Measurements from ENCODE around the gene LRP1B. TPM values are rescaled to one million over a fixed set of nuclear protein-coding genes. Genes with fewer than 3 reads are reported as not detected.
"Not testable (repeated sequence)": the region's sequence is repeated elsewhere in the genome, so short reads cannot be mapped to it uniquely, and the experiment has no call there.

The LRP1B gene
- total RNA-seq, 1 experiment from 2014 or later = 0.08 TPM

DNA sequence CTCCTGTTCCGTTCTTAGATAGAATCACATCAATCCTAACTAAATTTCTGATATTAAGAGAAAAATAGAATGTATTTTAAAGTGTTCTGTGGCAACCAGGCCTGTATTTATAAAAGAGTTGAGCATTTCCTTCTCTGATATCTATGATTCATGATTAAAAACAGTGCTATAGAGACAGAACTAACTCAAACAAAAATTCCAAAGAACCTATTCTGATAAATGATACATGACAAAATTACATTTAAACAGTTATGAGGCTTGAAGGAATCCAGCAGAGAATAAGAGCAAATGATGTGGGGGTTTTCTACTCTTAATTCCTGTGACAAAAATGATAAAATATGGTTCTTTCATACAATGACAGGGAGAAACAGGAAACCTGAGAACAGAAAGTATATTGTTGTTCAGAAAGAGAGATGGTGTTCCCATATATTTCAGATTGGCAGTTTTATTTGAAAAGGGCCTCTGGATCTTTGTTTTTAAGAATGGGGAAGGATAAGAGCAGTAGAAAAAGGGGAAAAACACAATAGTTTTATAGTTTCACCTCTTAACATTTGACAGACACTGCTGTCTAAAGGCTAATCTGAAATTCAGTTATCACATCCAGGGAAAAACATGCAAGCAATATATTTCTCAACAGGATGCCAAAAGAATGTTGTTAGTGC, 944.3 kb downstream of the LRP1B start:
- Histone ChIP-seq H3K9me3 (replicated peaks) (no peaks in the 10 kb centered on the region), H3K27me3 (replicated peaks) (no peaks in the 10 kb centered on the region), H3K36me3 (no peaks in the 10 kb centered on the region), H3K27ac (no peak overlapping the region), H3K4me3 (no peak overlapping the region), H3K4me1 (replicated peaks) (no peaks in the 10 kb centered on the region)
- DNase-seq (ENCODE audit: low read depth in 1 of 2, low spot score in 2 of 2) = no peak

DNA sequence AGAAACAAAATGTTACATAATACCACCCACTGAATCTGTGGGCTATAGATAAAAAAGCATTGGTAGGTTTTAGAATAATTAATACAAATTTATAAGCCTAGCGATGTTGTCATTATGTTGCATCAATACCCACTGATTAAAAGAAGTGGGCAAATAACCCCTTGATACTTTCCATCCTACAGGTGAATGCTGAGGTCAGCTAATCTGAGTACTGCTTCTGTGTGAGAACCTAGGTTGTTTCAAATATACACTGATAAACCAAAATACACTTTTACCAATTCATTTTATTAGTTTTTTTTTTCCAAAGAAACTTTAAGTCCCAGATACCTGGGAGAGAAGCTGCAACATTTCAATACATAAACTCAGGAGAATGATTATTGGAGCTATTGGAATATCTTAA, 948.6 kb downstream of the LRP1B start:
- no peak overlapping the region for H3K4me3 ChIP-seq
- H3K27ac ChIP-seq = no peak overlapping the region
- H3K27me3 ChIP-seq (replicated peaks) = no peaks in the 10 kb centered on the region
- no peaks in the 10 kb centered on the region for H3K9me3 ChIP-seq (replicated peaks)
- H3K36me3 ChIP-seq = no peaks in the 10 kb centered on the region
- no peaks in the 10 kb centered on the region for H3K4me1 ChIP-seq (replicated peaks)
- DNase-seq (ENCODE audit: low read depth in 1 of 2, low spot score in 2 of 2) = no peak

- not testable (repeated sequence) for H3K9me3 ChIP-seq (replicated peaks); H3K36me3 ChIP-seq; H3K4me1 ChIP-seq (replicated peaks); H3K27me3 ChIP-seq (replicated peaks); DNase-seq (ENCODE audit: low read depth in 1 of 2, low spot score in 2 of 2); H3K27ac ChIP-seq; H3K4me3 ChIP-seq
Measured at GRCh38 chr2:141169117-141169516, 961.7 kb downstream of the LRP1B start.

DNA sequence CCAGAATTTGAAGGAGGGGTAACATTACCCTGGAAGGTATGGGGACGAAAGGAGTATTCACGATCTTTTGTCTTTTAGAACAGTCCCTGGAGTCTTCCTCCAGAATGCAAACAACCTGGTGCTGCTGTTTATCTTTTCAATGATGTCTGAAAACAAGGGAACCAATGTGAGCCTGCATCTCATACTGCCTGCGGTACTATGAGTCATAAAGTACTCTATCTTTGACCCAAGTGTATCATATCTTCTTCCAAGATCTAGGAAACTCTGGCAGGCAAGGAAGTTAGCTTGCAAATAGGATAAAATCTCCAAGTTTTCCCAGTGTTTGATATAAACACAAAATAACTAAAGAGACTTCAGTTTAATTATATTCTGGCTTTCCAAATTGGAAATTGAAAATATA, 968.5 kb downstream of the LRP1B start:
- H3K36me3 ChIP-seq = no peaks in the 10 kb centered on the region
- H3K4me1 ChIP-seq (replicated peaks) = no peaks in the 10 kb centered on the region
- no peak overlapping the region for H3K4me3 ChIP-seq
- no peaks in the 10 kb centered on the region for H3K27me3 ChIP-seq (replicated peaks)
- DNase-seq (ENCODE audit: low read depth in 1 of 2, low spot score in 2 of 2) = no peak
- no peak overlapping the region for H3K27ac ChIP-seq
- no peaks in the 10 kb centered on the region for H3K9me3 ChIP-seq (replicated peaks)

DNA sequence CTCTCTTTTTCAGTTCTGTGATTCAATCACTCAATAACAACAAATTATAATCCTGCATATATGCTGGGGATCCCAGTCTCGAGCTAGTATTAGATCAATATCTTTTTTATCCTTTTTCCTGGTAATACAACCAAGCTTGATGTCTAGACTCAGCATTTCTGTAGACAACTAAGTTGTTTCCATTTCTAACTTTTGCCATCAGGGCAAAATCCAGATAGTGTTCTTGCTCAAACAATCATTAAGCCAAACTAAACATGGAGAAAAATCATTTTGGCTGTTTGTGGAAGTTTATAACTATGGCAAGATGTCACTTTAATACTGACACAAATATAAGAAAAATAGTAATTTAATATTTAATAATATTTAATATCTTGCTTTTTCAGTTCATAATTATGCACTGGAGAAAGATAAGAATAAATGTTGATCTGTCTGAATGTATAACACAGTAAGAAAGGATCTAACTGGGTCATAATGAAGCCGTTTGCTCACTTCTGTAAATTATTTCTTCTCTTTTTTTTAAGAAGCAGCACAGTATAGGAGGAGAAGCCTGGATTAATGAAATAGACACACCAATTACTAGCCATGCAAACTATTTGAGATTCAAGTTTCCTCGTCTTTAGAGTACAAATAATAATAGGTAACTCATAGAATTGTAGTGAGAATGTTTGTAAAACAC, 979.1 kb downstream of the LRP1B start:
- no peak for DNase-seq (ENCODE audit: low read depth in 1 of 2, low spot score in 2 of 2)
- H3K36me3 ChIP-seq = no peaks in the 10 kb centered on the region
- no peaks in the 10 kb centered on the region for H3K27me3 ChIP-seq (replicated peaks)
- H3K9me3 ChIP-seq (replicated peaks) = no peaks in the 10 kb centered on the region
- H3K27ac ChIP-seq = no peak overlapping the region
- no peaks in the 10 kb centered on the region for H3K4me1 ChIP-seq (replicated peaks)
- H3K4me3 ChIP-seq = no peak overlapping the region

DNA sequence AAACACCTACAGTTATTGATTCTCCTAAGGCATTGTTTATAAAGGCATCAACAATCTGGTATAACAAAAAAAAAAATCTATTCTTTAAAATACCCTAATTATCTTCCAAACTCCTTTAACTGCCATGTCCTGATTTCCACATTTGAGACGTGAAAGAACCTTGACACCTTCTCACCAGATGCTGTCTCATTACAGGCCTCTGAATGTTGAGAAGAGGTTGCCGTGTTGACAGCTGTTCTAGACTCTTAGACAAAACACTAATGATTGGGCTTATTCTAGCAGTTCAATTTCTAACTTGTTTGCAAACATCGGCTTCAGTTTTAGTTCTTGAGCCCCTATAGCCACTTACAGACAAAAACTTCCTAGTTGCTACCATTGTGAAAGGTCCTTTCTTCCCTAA, 988.8 kb downstream of the LRP1B start:
- H3K4me1 ChIP-seq (replicated peaks) = no peaks in the 10 kb centered on the region
- H3K9me3 ChIP-seq (replicated peaks) = no peaks in the 10 kb centered on the region
- no peak overlapping the region for H3K4me3 ChIP-seq
- no peaks in the 10 kb centered on the region for H3K27me3 ChIP-seq (replicated peaks)
- DNase-seq (ENCODE audit: low read depth in 1 of 2, low spot score in 2 of 2) = no peak
- H3K27ac ChIP-seq = no peak overlapping the region
- H3K36me3 ChIP-seq = no peaks in the 10 kb centered on the region

GRCh38 chr2:141137122-141137693, 993.6 kb downstream of the LRP1B start:
- Histone ChIP-seq H3K4me1 (replicated peaks) (no peaks in the 10 kb centered on the region), H3K27me3 (replicated peaks) (no peaks in the 10 kb centered on the region), H3K9me3 (replicated peaks) (no peaks in the 10 kb centered on the region), H3K27ac (no peak overlapping the region), H3K36me3 (no peaks in the 10 kb centered on the region), H3K4me3 (no peak overlapping the region)
- DNase-seq (ENCODE audit: low read depth in 1 of 2, low spot score in 2 of 2) = no peak

GRCh38 chr2:141133883-141134282, 996.9 kb downstream of the LRP1B start:
- Histone ChIP-seq H3K4me1 (replicated peaks) (no peaks in the 10 kb centered on the region), H3K36me3 (no peaks in the 10 kb centered on the region), H3K9me3 (replicated peaks) (no peaks in the 10 kb centered on the region), H3K4me3 (no peak overlapping the region), H3K27me3 (replicated peaks) (no peaks in the 10 kb centered on the region), H3K27ac (no peak overlapping the region)
- no peak for DNase-seq (ENCODE audit: low read depth in 1 of 2, low spot score in 2 of 2)

- no peak for DNase-seq (ENCODE audit: low read depth in 1 of 2, low spot score in 2 of 2)
Measured at GRCh38 chr2:141125432-141125831, 1005.4 kb downstream of the LRP1B start.

DNA sequence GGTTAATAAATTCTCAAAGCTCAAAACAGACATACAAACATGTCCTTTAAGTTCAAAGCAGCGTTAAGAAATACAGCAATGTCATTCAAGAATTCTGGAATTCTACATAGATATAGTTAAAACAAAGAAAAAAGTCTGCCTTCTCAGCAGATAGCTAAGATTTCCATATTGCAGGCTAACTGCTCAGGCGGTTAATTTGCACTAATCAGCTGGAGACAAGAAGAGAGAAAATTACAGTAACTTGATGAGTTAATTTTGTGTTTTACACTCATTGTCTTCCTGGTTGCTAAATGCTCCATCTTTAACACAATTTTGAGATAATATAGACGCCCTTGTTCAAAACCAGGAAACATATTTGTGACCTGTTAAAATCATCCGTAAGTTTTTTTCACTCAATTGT, 1012.0 kb downstream of the LRP1B start:
- no peaks in the 10 kb centered on the region for H3K9me3 ChIP-seq (replicated peaks)
- no peaks in the 10 kb centered on the region for H3K36me3 ChIP-seq
- no peaks in the 10 kb centered on the region for H3K27me3 ChIP-seq (replicated peaks)
- DNase-seq (ENCODE audit: low read depth in 1 of 2, low spot score in 2 of 2) = no peak
- no peak overlapping the region for H3K4me3 ChIP-seq
- no peaks in the 10 kb centered on the region for H3K4me1 ChIP-seq (replicated peaks)
- no peak overlapping the region for H3K27ac ChIP-seq

More at GRCh38 chr2:141125432-141125831, 1005.4 kb downstream of the LRP1B start:
- Histone ChIP-seq H3K4me3 (no peak overlapping the region), H3K9me3 (replicated peaks) (no peaks in the 10 kb centered on the region), H3K4me1 (replicated peaks) (no peaks in the 10 kb centered on the region), H3K27ac (no peak overlapping the region), H3K27me3 (replicated peaks) (no peaks in the 10 kb centered on the region), H3K36me3 (no peaks in the 10 kb centered on the region)

GRCh38 chr2:141113301-141113700, 1017.5 kb downstream of the LRP1B start:
- Histone ChIP-seq H3K36me3 (no peaks in the 10 kb centered on the region), H3K9me3 (replicated peaks) (no peaks in the 10 kb centered on the region), H3K4me1 (replicated peaks) (no peaks in the 10 kb centered on the region), H3K4me3 (no peak overlapping the region), H3K27ac (no peak overlapping the region), H3K27me3 (replicated peaks) (no peaks in the 10 kb centered on the region)
- DNase-seq (ENCODE audit: low read depth in 1 of 2, low spot score in 2 of 2) = no peak

DNA sequence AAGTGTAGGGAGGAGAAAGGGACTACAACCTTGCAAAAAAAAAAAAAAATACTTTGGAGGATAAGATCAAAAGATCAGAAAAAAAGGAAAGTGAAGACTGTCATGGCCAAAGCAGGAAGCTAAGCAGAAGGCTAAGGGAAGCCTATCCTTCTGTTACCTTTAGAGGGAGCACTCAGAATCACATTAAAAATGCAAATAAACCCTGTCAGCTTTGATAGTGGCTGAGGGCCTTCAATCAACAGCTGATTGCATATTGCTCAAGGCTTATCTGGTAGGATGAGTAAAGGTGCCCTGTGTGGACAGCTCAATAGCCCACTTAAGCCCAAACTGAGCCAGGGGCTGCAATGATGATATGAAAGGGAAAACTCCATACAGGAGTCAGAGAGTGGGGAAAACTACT, 1021.2 kb downstream of the LRP1B start:
- no peak overlapping the region for H3K4me3 ChIP-seq
- no peaks in the 10 kb centered on the region for H3K27me3 ChIP-seq (replicated peaks)
- no peak overlapping the region for H3K27ac ChIP-seq
- no peak for DNase-seq (ENCODE audit: low read depth in 1 of 2, low spot score in 2 of 2)
- no peaks in the 10 kb centered on the region for H3K36me3 ChIP-seq
- no peaks in the 10 kb centered on the region for H3K4me1 ChIP-seq (replicated peaks)
- H3K9me3 ChIP-seq (replicated peaks) = no peaks in the 10 kb centered on the region

DNA sequence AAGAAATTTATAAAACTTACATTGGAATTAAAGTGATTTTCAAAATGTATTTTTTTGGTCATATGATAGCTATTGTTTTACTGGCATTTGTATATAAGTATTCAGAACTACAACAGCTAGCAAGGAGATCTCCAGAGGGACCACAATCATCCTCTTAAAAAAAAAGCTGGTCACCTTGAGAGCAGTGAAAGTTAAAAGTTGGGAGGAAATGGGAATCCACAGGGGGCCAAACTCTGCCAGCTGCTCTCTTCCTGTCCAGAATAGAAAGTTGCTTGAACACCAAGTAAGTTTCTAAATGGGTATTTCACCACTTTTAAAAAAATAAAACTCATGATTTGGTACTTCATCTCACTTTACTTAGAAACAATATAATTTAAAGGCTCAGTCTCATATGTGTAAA, 1025.1 kb downstream of the LRP1B start:
- no peak overlapping the region for H3K27ac ChIP-seq
- no peak overlapping the region for H3K4me3 ChIP-seq
- no peaks in the 10 kb centered on the region for H3K9me3 ChIP-seq (replicated peaks)
- DNase-seq (ENCODE audit: low read depth in 1 of 2, low spot score in 2 of 2) = no peak
- no peaks in the 10 kb centered on the region for H3K27me3 ChIP-seq (replicated peaks)
- H3K36me3 ChIP-seq = no peaks in the 10 kb centered on the region
- H3K4me1 ChIP-seq (replicated peaks) = no peaks in the 10 kb centered on the region

GRCh38 chr2:141103216-141103615, 1027.6 kb downstream of the LRP1B start:
- Histone ChIP-seq H3K4me3 (no peak overlapping the region), H3K4me1 (replicated peaks) (no peaks in the 10 kb centered on the region), H3K36me3 (no peaks in the 10 kb centered on the region), H3K27ac (no peak overlapping the region), H3K27me3 (replicated peaks) (no peaks in the 10 kb centered on the region), H3K9me3 (replicated peaks) (no peaks in the 10 kb centered on the region)
- no peak for DNase-seq (ENCODE audit: low read depth in 1 of 2, low spot score in 2 of 2)
